ENCODE measurements around the gene PSPH.

The PSPH gene

GRCh38 chr7:56007167-56007652, 44.0 kb downstream of the PSPH start:
- TF ChIP-seq CTCF (conservative IDR thresholded peaks at IDR 0.05): no peak
- H3K27ac ChIP-seq: peak overlapping the region; percentile 85; the same call in 1 of the 2 replicates

GRCh38 chr7:56003749-56004148, 47.5 kb downstream of the PSPH start:
- no peak for TF ChIP-seq CTCF (conservative IDR thresholded peaks at IDR 0.05)
- no peak overlapping the region for H3K27ac ChIP-seq

- H3K27ac ChIP-seq: no peak overlapping the region
- no peak for TF ChIP-seq CTCF (conservative IDR thresholded peaks at IDR 0.05)
Measured at GRCh38 chr7:55996856-55997500, 54.3 kb downstream of the PSPH start.

- no peak overlapping the region for H3K27ac ChIP-seq
- no peak for TF ChIP-seq CTCF (conservative IDR thresholded peaks at IDR 0.05)
Measured at GRCh38 chr7:55992346-55992745, 58.9 kb downstream of the PSPH start.

- TF ChIP-seq CTCF (conservative IDR thresholded peaks at IDR 0.05): no peak
- H3K27ac ChIP-seq: no peak overlapping the region
Measured at GRCh38 chr7:55983537-55983936, 67.7 kb downstream of the PSPH start.

- no peak for TF ChIP-seq CTCF (conservative IDR thresholded peaks at IDR 0.05)
Measured at GRCh38 chr7:55980266-55980665, 71.0 kb downstream of the PSPH start.

GRCh38 chr7:55977831-55978230, 73.4 kb downstream of the PSPH start:
- H3K27ac ChIP-seq: peak overlapping the region; percentile 84
- TF ChIP-seq CTCF (conservative IDR thresholded peaks at IDR 0.05): no peak

More at GRCh38 chr7:55980266-55980665, 71.0 kb downstream of the PSPH start:
- peak overlapping the region; percentile 84; the same call in 1 of the 2 replicates for H3K27ac ChIP-seq
